IMR-90 (cell line): Measurements from ENCODE around the gene FSIP2. TPM values are rescaled to one million over a fixed set of nuclear protein-coding genes. Genes with fewer than 3 reads are reported as not detected.

ENCODE experiments used
- ATAC-seq: fragments of 200-7000 bp; cut with Tn5 transposase; 2 replicates; pipeline ENCODE4 v1.9.1; 2020; ENCODE audit warnings: low read depth, mild to moderate bottlenecking, moderate library complexity
- BruUV-seq: library from RNA; stranded (reverse); fragments of 400-500 nt; replicated peaks from 2 replicates; lab custom pipeline; 2021; lab: Mats Ljungman, UMichigan
- CTCF ChIA-PET: fragments of 300-600 bp; formaldehyde crosslinking; extraction: SDS; loops from one replicate; lab custom pipeline; 2021; ENCODE audit warnings: antibody characterized with exemption; lab: Yijun Ruan, JAX
- POLR2A ChIA-PET: fragments of 300-600 bp; sonication (Branson Sonifier 250); formaldehyde crosslinking; loops from one replicate; lab custom pipeline; 2022; ENCODE audit warnings: antibody characterized with exemption; ENCODE audit not compliant: unreplicated experiment; lab: Charles Lee
- DNase-seq: peaks from one replicate; pipeline ENCODE4 v3.0.0; 2013
- H2AFZ ChIP-seq: replicated peaks from 2 replicates; pipeline ENCODE3; 2013; ENCODE audit warnings: low read length, mild to moderate bottlenecking; ENCODE audit not compliant: poor library complexity
- H2AK5ac ChIP-seq: 2 replicates; pipeline ENCODE4 v1.6.1; 2013; ENCODE audit warnings: low read depth, low read length, inconsistent platforms
- H2AK9ac ChIP-seq: replicated peaks from 2 replicates; pipeline ENCODE3; 2013; ENCODE audit warnings: mild to moderate bottlenecking, low read depth, low read length, moderate library complexity; ENCODE audit not compliant: poor library complexity
- H2BK120ac ChIP-seq: 2 replicates; pipeline ENCODE4 v1.6.1; 2013; ENCODE audit warnings: low read depth, low read length, inconsistent platforms
- H2BK15ac ChIP-seq: 3 replicates; pipeline ENCODE4 v1.6.1; 2013; ENCODE audit warnings: low read depth, low read length, inconsistent platforms
- H2BK20ac ChIP-seq: 2 replicates; pipeline ENCODE4 v1.6.1; 2013; ENCODE audit warnings: low read depth, mild to moderate bottlenecking, inconsistent platforms, low read length, moderate library complexity
- H2BK5ac ChIP-seq: 2 replicates; pipeline ENCODE4 v1.6.1; 2013; ENCODE audit warnings: mild to moderate bottlenecking, low read depth, low read length, inconsistent platforms; ENCODE audit not compliant: poor library complexity, severe bottlenecking
- H3K14ac ChIP-seq: replicated peaks from 2 replicates; pipeline ENCODE4 v1.6.1; 2013; ENCODE audit warnings: low read depth, low read length, inconsistent platforms
- H3K18ac ChIP-seq: 2 replicates; pipeline ENCODE4 v1.6.1; 2013; ENCODE audit warnings: low read depth, low read length, control low read depth
- H3K23ac ChIP-seq: 2 replicates; pipeline ENCODE4 v1.6.1; 2013; ENCODE audit warnings: low read depth, low read length, inconsistent platforms
- H3K27ac ChIP-seq: 2 replicates; pipeline ENCODE4 v1.5.1; 2013; ENCODE audit warnings: mild to moderate bottlenecking, control low read depth, low read length; ENCODE audit not compliant: insufficient read depth
- H3K27me3 ChIP-seq: 2 replicates; pipeline ENCODE4 v1.6.1; 2013; ENCODE audit warnings: low read length; ENCODE audit not compliant: control insufficient read depth, insufficient read depth
- H3K36me3 ChIP-seq: 2 replicates; pipeline ENCODE4 v1.6.1; 2013; ENCODE audit warnings: low read length, mixed read lengths; ENCODE audit not compliant: control insufficient read depth, insufficient read depth
- H3K4ac ChIP-seq: 2 replicates; pipeline ENCODE4 v1.6.1; 2013; ENCODE audit warnings: low read depth, low read length, inconsistent platforms
- H3K4me1 ChIP-seq: 2 replicates; pipeline ENCODE4 v1.6.1; 2013; ENCODE audit warnings: low read length, mixed read lengths; ENCODE audit not compliant: control insufficient read depth, insufficient read depth
- H3K4me2 ChIP-seq: 2 replicates; pipeline ENCODE4 v1.6.1; 2013; ENCODE audit warnings: low read depth, mild to moderate bottlenecking, control low read depth, low read length, moderate library complexity
- H3K4me3 ChIP-seq: 2 replicates; pipeline ENCODE4 v1.5.1; 2013; ENCODE audit warnings: low read depth, mild to moderate bottlenecking, control low read depth, low read length, moderate library complexity; ENCODE audit not compliant: insufficient read depth
- H3K56ac ChIP-seq: 2 replicates; pipeline ENCODE4 v1.6.1; 2013; ENCODE audit warnings: low read length, inconsistent platforms; ENCODE audit not compliant: insufficient read depth; ENCODE audit errors: extremely low read depth
- H3K79me1 ChIP-seq, 2 experiments: 2 replicates each; pipeline ENCODE4 v1.6.1; 2013; ENCODE audit warnings: low read length in 2 of 2, inconsistent platforms in 1 of 2, low read depth in 1 of 2
- H3K9ac ChIP-seq: 2 replicates; pipeline ENCODE4 v1.6.1; 2013; ENCODE audit warnings: low read depth, low read length, control low read depth
- H3K9me1 ChIP-seq: 2 replicates; pipeline ENCODE4 v1.6.1; 2013; ENCODE audit warnings: low read length, inconsistent platforms; ENCODE audit not compliant: insufficient read depth
- H3K9me3 ChIP-seq: 2 replicates; pipeline ENCODE4 v1.6.1; 2013; ENCODE audit warnings: low read length; ENCODE audit not compliant: control insufficient read depth, insufficient read depth
- H4K20me1 ChIP-seq: 2 replicates; pipeline ENCODE4 v1.6.1; 2013; ENCODE audit warnings: low read length, inconsistent platforms; ENCODE audit not compliant: insufficient read depth
- H4K5ac ChIP-seq: 2 replicates; pipeline ENCODE4 v1.6.1; 2013; ENCODE audit warnings: mild to moderate bottlenecking, low read depth, low read length, control low read depth
- H4K8ac ChIP-seq, 2 experiments: 2 replicates each; pipeline ENCODE4 v1.6.1; 2013; ENCODE audit warnings: low read depth in 2 of 2, low read length in 2 of 2, control low read depth in 1 of 2, inconsistent platforms in 1 of 2
- H4K91ac ChIP-seq: 2 replicates; pipeline ENCODE4 v1.6.1; 2013; ENCODE audit warnings: low read depth, low read length, inconsistent platforms; ENCODE audit not compliant: insufficient read depth
- BHLHE40 ChIP-seq: fragments of 150-350 bp; IDR thresholded peaks from 2 replicates; pipeline ENCODE4 v1.6.1; 2016; ENCODE audit warnings: mild to moderate bottlenecking, low read depth, low read length
- CEBPB ChIP-seq: IDR thresholded peaks from 2 replicates; pipeline ENCODE4 v1.6.1; 2012; ENCODE audit warnings: low read depth, low read length, improper control_type of control experiment
- CHD1 ChIP-seq: IDR thresholded peaks from 2 replicates; pipeline ENCODE4 v1.6.1; 2012; ENCODE audit warnings: low read depth, low read length, improper control_type of control experiment
- ELK1 ChIP-seq: fragments of 150-350 bp; IDR thresholded peaks from 2 replicates; pipeline ENCODE4 v1.6.1; 2016; ENCODE audit warnings: low read depth, mild to moderate bottlenecking, low read length, moderate library complexity, borderline replicate concordance
- FOS ChIP-seq: fragments of 150-350 bp; IDR thresholded peaks from 2 replicates; pipeline ENCODE4 v1.6.1; 2016; ENCODE audit warnings: low read depth, low read length
- MAFK ChIP-seq: IDR thresholded peaks from 2 replicates; pipeline ENCODE4 v1.6.1; 2012; ENCODE audit warnings: low read depth, low read length, improper control_type of control experiment
- MXI1 ChIP-seq: IDR thresholded peaks from 2 replicates; pipeline ENCODE4 v1.6.1; 2012; ENCODE audit warnings: low read depth, mild to moderate bottlenecking, low read length, moderate library complexity, borderline replicate concordance
- NFE2L2 ChIP-seq: fragments of 150-350 bp; IDR thresholded peaks from 2 replicates; pipeline ENCODE4 v1.6.1; 2016; ENCODE audit warnings: low read depth, mild to moderate bottlenecking, low read length
- POLR2A ChIP-seq: IDR thresholded peaks from 2 replicates; pipeline ENCODE4 v1.6.1; 2012; ENCODE audit warnings: mild to moderate bottlenecking, low read depth, low read length
- RAD21 ChIP-seq: IDR thresholded peaks from 2 replicates; pipeline ENCODE4 v1.6.1; 2012; ENCODE audit warnings: low read length, improper control_type of control experiment
- RCOR1 ChIP-seq: IDR thresholded peaks from 2 replicates; pipeline ENCODE4 v1.6.1; 2012; ENCODE audit warnings: mild to moderate bottlenecking, low read length, improper control_type of control experiment; ENCODE audit not compliant: insufficient replicate concordance
- RFX5 ChIP-seq: IDR thresholded peaks from 2 replicates; pipeline ENCODE4 v1.8.0; 2012; ENCODE audit warnings: low read depth, mild to moderate bottlenecking, low read length, moderate library complexity
- WGBS, 2 experiments: methylation state at CpG; one replicate each; pipeline versions ENCODE4 v1.1.5 to v1.1.7; 2013; ENCODE audit warnings: missing lambda C conversion rate in 2 of 2; ENCODE audit not compliant: insufficient read length in 1 of 2; ENCODE audit errors: extremely low coverage in 2 of 2; 5-methylcytosine and 5-hydroxymethylcytosine counted together
- dilution Hi-C: fragments of 300-500 bp; cut with HindIII; formaldehyde crosslinking; loops from one replicate; pipeline ENCODE4 v1.14.3; 2018; ENCODE audit warnings: low sequenced_read_pairs; ENCODE audit not compliant: unreplicated experiment
- in situ Hi-C: fragments of 300-500 bp; cut with MboI; formaldehyde crosslinking; loops from 3 replicates; pipeline ENCODE4 v1.14.3; 2019; ENCODE audit warnings: low sequenced_read_pairs, inconsistent platforms, mixed read lengths
- intact Hi-C: fragments of 100-400 bp; cut with micrococcal nuclease; formaldehyde crosslinking; loops from 2 replicates; pipeline ENCODE4 v1.10.0; 2022
- polyA plus RNA-seq, 3 experiments: library from polyadenylated mRNA; depleted of rRNA; stranded (reverse); fragments of >200 nt; gene quantifications; 2 replicates each; pipeline ENCODE4 v1.2.3, GENCODE V29; 2012; ENCODE audit warnings: low replicate concordance in 1 of 3
- total RNA-seq: library from RNA; depleted of rRNA; stranded (reverse); fragments of >200 nt; gene quantifications from 2 replicates; pipeline ENCODE4 v1.2.3, GENCODE V29; 2012
- TF ChIP-seq, protein P1 (sequence below): conservative IDR thresholded peaks from 2 replicates; pipeline ENCODE4 v1.5.1; 2012; ENCODE audit warnings: mild to moderate bottlenecking, low read depth, low read length, improper control_type of control experiment
- TF ChIP-seq, protein P2 (sequence below): fragments of 150-350 bp; IDR thresholded peaks from 2 replicates; pipeline ENCODE4 v1.6.1; 2017; ENCODE audit warnings: mild to moderate bottlenecking, antibody characterized with exemption, low read length, low read depth

FSIP2 gene
- total and polyA plus RNA-seq, 2 of the 4 experiments (the other 2 are of a cell fraction) = under 0.01 to 0.02 TPM

- H3K79me1 ChIP-seq = no peaks in the 10 kb centered on the region
- H2AK9ac ChIP-seq = no peak overlapping the region
- no CpG with 5 or more reads among the region's 5 CpGs for WGBS, 2 experiments
- H2AK5ac ChIP-seq = no peak overlapping the region
- no peak overlapping the region for H3K27ac ChIP-seq
- H4K8ac ChIP-seq = no peak overlapping the region
- dilution Hi-C loops = no loop called here
- no peak overlapping the region for H3K4me3 ChIP-seq
- H3K4me2 ChIP-seq = no peak overlapping the region
- no peak overlapping the region for H3K4ac ChIP-seq
- no peak overlapping the region for H3K9ac ChIP-seq
- no peak for DNase-seq
- no peaks in the 10 kb centered on the region; the same call in 1 of the 2 replicates for H3K9me3 ChIP-seq
- H4K5ac ChIP-seq = no peak overlapping the region
- no peak overlapping the region for H2BK120ac ChIP-seq
- H2BK20ac ChIP-seq = no peak overlapping the region
- ATAC-seq = no peak
- no peaks in the 10 kb centered on the region for H3K27me3 ChIP-seq
- H3K18ac ChIP-seq = no peak overlapping the region
- in situ Hi-C loops = loop anchor here (25.0 kb wide), 1 partner anchor 1109 kb away; no protein-coding TSS in a partner anchor
- intact Hi-C loops = no loop called here
- ChIA-PET POLR2A (no interaction called here), CTCF (interaction anchor here (0.6 kb wide), 1 partner anchor 27 kb away, joined by 3 read pairs; no protein-coding TSS in a partner anchor)
- no peaks in the 10 kb centered on the region for H3K36me3 ChIP-seq
- H3K56ac ChIP-seq = no peak overlapping the region
- no peak overlapping the region for H2BK15ac ChIP-seq
- H3K9me1 ChIP-seq = no peaks in the 10 kb centered on the region
- no peak overlapping the region for H3K23ac ChIP-seq
- BruUV-seq = no TSS peak
- H4K20me1 ChIP-seq = no peaks in the 10 kb centered on the region
- H4K91ac ChIP-seq = no peak overlapping the region
- no peak overlapping the region for H2AFZ ChIP-seq
- H3K14ac ChIP-seq = no peak overlapping the region
- H3K4me1 ChIP-seq = no peaks in the 10 kb centered on the region
- no peak overlapping the region for H2BK5ac ChIP-seq
- TF ChIP-seq RAD21 = no peak
- TF ChIP-seq MAFK = no peak
- no peak for TF ChIP-seq POLR2A
- TF ChIP-seq, protein P1, sequence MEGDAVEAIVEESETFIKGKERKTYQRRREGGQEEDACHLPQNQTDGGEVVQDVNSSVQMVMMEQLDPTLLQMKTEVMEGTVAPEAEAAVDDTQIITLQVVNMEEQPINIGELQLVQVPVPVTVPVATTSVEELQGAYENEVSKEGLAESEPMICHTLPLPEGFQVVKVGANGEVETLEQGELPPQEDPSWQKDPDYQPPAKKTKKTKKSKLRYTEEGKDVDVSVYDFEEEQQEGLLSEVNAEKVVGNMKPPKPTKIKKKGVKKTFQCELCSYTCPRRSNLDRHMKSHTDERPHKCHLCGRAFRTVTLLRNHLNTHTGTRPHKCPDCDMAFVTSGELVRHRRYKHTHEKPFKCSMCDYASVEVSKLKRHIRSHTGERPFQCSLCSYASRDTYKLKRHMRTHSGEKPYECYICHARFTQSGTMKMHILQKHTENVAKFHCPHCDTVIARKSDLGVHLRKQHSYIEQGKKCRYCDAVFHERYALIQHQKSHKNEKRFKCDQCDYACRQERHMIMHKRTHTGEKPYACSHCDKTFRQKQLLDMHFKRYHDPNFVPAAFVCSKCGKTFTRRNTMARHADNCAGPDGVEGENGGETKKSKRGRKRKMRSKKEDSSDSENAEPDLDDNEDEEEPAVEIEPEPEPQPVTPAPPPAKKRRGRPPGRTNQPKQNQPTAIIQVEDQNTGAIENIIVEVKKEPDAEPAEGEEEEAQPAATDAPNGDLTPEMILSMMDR = no peak
- TF ChIP-seq ELK1 = no peak
- no peak for TF ChIP-seq CHD1
- TF ChIP-seq RCOR1 = no peak
- TF ChIP-seq NFE2L2 = no peak
- TF ChIP-seq RFX5 = no peak
- no peak for TF ChIP-seq BHLHE40
- TF ChIP-seq, protein P2, sequence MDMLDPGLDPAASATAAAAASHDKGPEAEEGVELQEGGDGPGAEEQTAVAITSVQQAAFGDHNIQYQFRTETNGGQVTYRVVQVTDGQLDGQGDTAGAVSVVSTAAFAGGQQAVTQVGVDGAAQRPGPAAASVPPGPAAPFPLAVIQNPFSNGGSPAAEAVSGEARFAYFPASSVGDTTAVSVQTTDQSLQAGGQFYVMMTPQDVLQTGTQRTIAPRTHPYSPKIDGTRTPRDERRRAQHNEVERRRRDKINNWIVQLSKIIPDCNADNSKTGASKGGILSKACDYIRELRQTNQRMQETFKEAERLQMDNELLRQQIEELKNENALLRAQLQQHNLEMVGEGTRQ = no peak
- TF ChIP-seq FOS = no peak
- no peak for TF ChIP-seq MXI1
- TF ChIP-seq CEBPB = no peak
Observed at GRCh38 chr2:185745864-185746859, 7.6 kb downstream of the FSIP2 start.
